OCI-LY1 (cell line): ENCODE measurements around the gene CRPPA.

ENCODE experiments used
- H2AFZ ChIP-seq: fragments of 200-600 bp; sonication (generic), shearing (Covaris generic); 2 replicates; pipeline ENCODE4 v1.6.0; 2014; ENCODE audit warnings: antibody characterized with exemption, mild to moderate bottlenecking, low read length
- H3F3A ChIP-seq: fragments of 200-600 bp; sonication (generic), shearing (Covaris generic); 2 replicates; pipeline ENCODE4 v1.6.0; 2014; ENCODE audit warnings: mild to moderate bottlenecking, antibody characterized with exemption, low read length, moderate library complexity; ENCODE audit not compliant: insufficient read depth
- H3K27ac ChIP-seq: fragments of 200-600 bp; sonication (generic); 2 replicates; pipeline ENCODE4 v1.5.1; 2014; ENCODE audit warnings: low read length, mixed run types, mild to moderate bottlenecking, low read depth; ENCODE audit not compliant: poor library complexity, severe bottlenecking
- H3K27me3 ChIP-seq: fragments of 200-600 bp; sonication (generic); 2 replicates; pipeline ENCODE4 v1.6.0; 2014; ENCODE audit warnings: antibody characterized with exemption, mild to moderate bottlenecking, low read length, moderate library complexity; ENCODE audit not compliant: insufficient read depth
- H3K36me3 ChIP-seq: fragments of 200-600 bp; sonication (generic); 2 replicates; pipeline ENCODE4 v1.6.1; 2014; ENCODE audit warnings: mild to moderate bottlenecking, antibody characterized with exemption, low read length, moderate library complexity, mixed read lengths; ENCODE audit not compliant: insufficient read depth
- H3K4me1 ChIP-seq: fragments of 200-600 bp; sonication (generic); 2 replicates; pipeline ENCODE4 v1.5.1; 2014; ENCODE audit warnings: mild to moderate bottlenecking, low read length, moderate library complexity; ENCODE audit not compliant: insufficient read depth, severe bottlenecking
- H3K4me2 ChIP-seq: fragments of 200-600 bp; sonication (generic), shearing (Covaris generic); 2 replicates; pipeline ENCODE4 v1.6.1; 2014; ENCODE audit warnings: low read length
- H3K4me3 ChIP-seq: fragments of 200-600 bp; sonication (generic); 2 replicates; pipeline ENCODE4 v1.5.1; 2014; ENCODE audit warnings: low read length, low read depth, mild to moderate bottlenecking, mixed read lengths; ENCODE audit not compliant: poor library complexity, severe bottlenecking
- H3K79me2 ChIP-seq: fragments of 200-600 bp; shearing (Covaris generic); 2 replicates; pipeline ENCODE4 v1.6.1; 2016; ENCODE audit warnings: mixed run types, low read length, mixed read lengths; ENCODE audit not compliant: insufficient read depth
- H3K9ac ChIP-seq: fragments of 200-600 bp; sonication (generic), shearing (Covaris generic); 2 replicates; pipeline ENCODE4 v1.6.1; 2014; ENCODE audit warnings: mild to moderate bottlenecking, low read length, mixed read lengths
- H3K9me2 ChIP-seq: fragments of 200-600 bp; sonication (generic), shearing (Covaris generic); 2 replicates; pipeline ENCODE4 v1.6.1; 2014; ENCODE audit warnings: low read depth, mild to moderate bottlenecking, low read length, mixed read lengths
- H3K9me3 ChIP-seq: fragments of 200-600 bp; shearing (Covaris generic); 2 replicates; pipeline ENCODE4 v1.6.1; 2014; ENCODE audit warnings: low read length, mixed read lengths
- H4K20me1 ChIP-seq: fragments of 200-600 bp; sonication (generic), shearing (Covaris generic); 2 replicates; pipeline ENCODE4 v1.6.0; 2016; ENCODE audit warnings: mild to moderate bottlenecking, low read length; ENCODE audit not compliant: insufficient read depth
- CTCF ChIP-seq: fragments of 200-600 bp; sonication (generic), shearing (Covaris generic); IDR thresholded peaks from 2 replicates; pipeline ENCODE4 v1.5.1; 2017; ENCODE audit warnings: mild to moderate bottlenecking, antibody characterized with exemption, low read length, moderate library complexity, mixed read lengths
- EZH2 ChIP-seq: fragments of 200-600 bp; sonication (generic), shearing (Covaris generic); IDR thresholded peaks from 2 replicates; pipeline ENCODE4 v1.8.0; 2017; ENCODE audit warnings: borderline replicate concordance, mixed run types, mild to moderate bottlenecking, antibody characterized with exemption, low read length, moderate library complexity, mixed read lengths

CRPPA gene

DNA sequence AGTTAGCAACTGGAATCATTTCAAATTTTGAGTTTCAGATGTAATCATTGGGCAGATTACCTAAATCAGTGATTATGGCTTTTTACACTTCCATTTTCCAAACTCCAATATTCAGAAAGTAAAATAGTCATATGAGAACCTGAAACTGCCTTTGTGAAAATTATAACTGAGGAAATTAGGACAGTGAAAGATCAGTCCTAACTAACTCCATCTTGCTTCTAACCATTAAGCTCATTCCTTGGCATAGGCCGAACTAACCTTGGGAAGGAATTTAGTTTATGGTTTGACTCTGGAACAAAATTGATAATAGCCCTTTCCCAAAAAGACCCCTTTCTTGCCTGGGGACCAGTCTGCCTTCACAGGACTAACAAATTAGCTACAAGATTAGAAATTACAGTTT lies 2.2 kb downstream of the CRPPA start:
- Histone ChIP-seq H3K9me2 (no peaks in the 10 kb centered on the region), H3K27me3 (no peaks in the 10 kb centered on the region), H3K9me3 (no peaks in the 10 kb centered on the region), H3K4me1 (peaks cover 10% of the 10 kb centered on the region), H4K20me1 (no peaks in the 10 kb centered on the region), H2AFZ (no peak overlapping the region), H3K27ac (no peak overlapping the region), H3K79me2 (no peaks in the 10 kb centered on the region), H3K36me3 (no peaks in the 10 kb centered on the region), H3K4me3 (no peak overlapping the region), H3K4me2 (no peak overlapping the region), H3F3A (no peaks in the 10 kb centered on the region), H3K9ac (no peak overlapping the region)
- TF ChIP-seq EZH2 (no peak), CTCF (no peak)

DNA sequence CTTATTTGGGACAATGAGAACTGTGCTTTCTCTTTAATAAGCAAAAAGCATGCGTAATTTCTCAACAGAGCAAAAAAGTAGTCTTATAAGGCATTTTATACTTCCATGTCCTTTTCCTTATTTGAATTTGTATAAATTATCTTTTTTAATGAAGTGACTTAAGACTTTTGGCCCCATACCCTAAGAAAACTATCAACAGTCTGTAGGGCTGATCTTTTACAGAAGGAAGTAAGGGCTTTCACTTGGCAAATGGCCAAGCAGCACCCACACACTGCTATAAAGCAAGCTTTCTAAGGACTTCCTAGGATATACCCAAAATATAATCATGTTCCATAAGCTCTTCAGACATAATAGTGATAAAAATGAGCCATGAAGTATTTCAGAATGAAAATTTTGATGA lies 3.4 kb downstream of the CRPPA start:
- Histone ChIP-seq H3K4me1 (peaks cover 10% of the 10 kb centered on the region), H2AFZ (no peak overlapping the region), H3K79me2 (no peaks in the 10 kb centered on the region), H3K36me3 (no peaks in the 10 kb centered on the region), H3K4me3 (no peak overlapping the region), H3K27me3 (no peaks in the 10 kb centered on the region), H3K27ac (no peak overlapping the region), H3K4me2 (no peak overlapping the region), H3F3A (no peaks in the 10 kb centered on the region), H3K9ac (no peak overlapping the region), H3K9me3 (no peaks in the 10 kb centered on the region), H3K9me2 (no peaks in the 10 kb centered on the region), H4K20me1 (no peaks in the 10 kb centered on the region)
- no peak for TF ChIP-seq CTCF
- TF ChIP-seq EZH2 = no peak

- Histone ChIP-seq H4K20me1 (no peaks in the 10 kb centered on the region), H3K9me2 (no peaks in the 10 kb centered on the region), H3K27me3 (no peaks in the 10 kb centered on the region), H2AFZ (no peak overlapping the region), H3K4me1 (peaks cover 10% of the 10 kb centered on the region), H3K4me2 (no peak overlapping the region), H3K27ac (no peak overlapping the region), H3K9me3 (no peaks in the 10 kb centered on the region), H3K9ac (no peak overlapping the region), H3K36me3 (no peaks in the 10 kb centered on the region), H3F3A (no peaks in the 10 kb centered on the region), H3K4me3 (no peak overlapping the region), H3K79me2 (no peaks in the 10 kb centered on the region)
- no peak for TF ChIP-seq CTCF
- no peak for TF ChIP-seq EZH2
Measured at GRCh38 chr7:16416289-16417282, 4.8 kb downstream of the CRPPA start.
